DMS79 (cell line): ENCODE data around the gene CERS3.

Experiments used
- DNase-seq: peaks from one replicate; lab custom pipeline; 2025; lab: John Stamatoyannopoulos, UW

CERS3 gene

GRCh38 chr15:100383302-100384107 lies 145.2 kb downstream of the CERS3 start:
- no peak for DNase-seq

- DNase-seq = no peak
These were observed 154.8 kb downstream of the CERS3 start for GRCh38 chr15:100373942-100374341.

GRCh38 chr15:100373120-100373896 lies 155.4 kb downstream of the CERS3 start:
- DNase-seq = no peak

- DNase-seq = no peak
These were observed 156.0 kb downstream of the CERS3 start for GRCh38 chr15:100372739-100373119.

- DNase-seq = no peak
These were observed 173.4 kb downstream of the CERS3 start for GRCh38 chr15:100355342-100355741.

GRCh38 chr15:100353449-100353848 lies 175.3 kb downstream of the CERS3 start:
- DNase-seq = no peak

- DNase-seq = peak; percentile 32
These were observed 178.1 kb downstream of the CERS3 start for GRCh38 chr15:100350434-100351226.
